ENCODE measurements around the gene SKAP2. TPM values are rescaled to one million over a fixed set of nuclear protein-coding genes. Genes with fewer than 3 reads are reported as not detected.

Gene SKAP2
- total RNA-seq, 4 donors from 2014 or later = 13.2 to 18.2 (median 15.0) TPM

- TF ChIP-seq CTCF (IDR thresholded peaks at IDR 0.05) (peak in 1 of 3 donors; percentile 37), POLR2A (IDR thresholded peaks at IDR 0.05) (no peak)
- intact Hi-C loops (cut with DNase I; ENCODE audit: low total_unique reads) = no loop called here
- no peak for DNase-seq (ENCODE audit: low spot score in 2 of 2)
- 41% methylated on average over 2 of the region's 2 CpGs for WGBS, 2 donors
- H3K4me3 ChIP-seq (ENCODE audit: low read depth, poor library complexity, severe bottlenecking) = no peak overlapping the region
Observed at GRCh38 chr7:26686448-26686981, 177.9 kb downstream of the SKAP2 start.

GRCh38 chr7:26685606-26686005 is 178.8 kb downstream of the SKAP2 start:
- TF ChIP-seq POLR2A (IDR thresholded peaks at IDR 0.05) (no peak), CTCF (IDR thresholded peaks at IDR 0.05) (no peak)
- no peak for DNase-seq (ENCODE audit: low spot score in 2 of 2)
- 38 to 55% methylated on average over 4 of the region's 4 CpGs for WGBS, 2 donors
- H3K4me3 ChIP-seq (ENCODE audit: low read depth, poor library complexity, severe bottlenecking) = no peak overlapping the region
- intact Hi-C loops (cut with DNase I; ENCODE audit: low total_unique reads) = no loop called here

GRCh38 chr7:26684447-26684846 is 179.9 kb downstream of the SKAP2 start:
- H3K4me3 ChIP-seq (ENCODE audit: low read depth, poor library complexity, severe bottlenecking) = no peak overlapping the region
- WGBS, 2 donors = 79 to 85% methylated on average over 3 of the region's 3 CpGs
- no peak for TF ChIP-seq POLR2A (IDR thresholded peaks at IDR 0.05)
- no peak for TF ChIP-seq CTCF (IDR thresholded peaks at IDR 0.05)
- DNase-seq (ENCODE audit: low spot score in 2 of 2) = no peak
- intact Hi-C loops (cut with DNase I; ENCODE audit: low total_unique reads) = no loop called here

GRCh38 chr7:26683277-26683676 is 181.1 kb downstream of the SKAP2 start:
- intact Hi-C loops (cut with DNase I; ENCODE audit: low total_unique reads) = no loop called here
- no peak for DNase-seq (ENCODE audit: low spot score in 2 of 2)
- H3K4me3 ChIP-seq (ENCODE audit: low read depth, poor library complexity, severe bottlenecking) = no peak overlapping the region
- TF ChIP-seq POLR2A (IDR thresholded peaks at IDR 0.05) (no peak), CTCF (IDR thresholded peaks at IDR 0.05) (no peak)
- 97 to 98% methylated on average over 1 of the region's 1 CpG for WGBS, 2 donors

- WGBS, 2 donors = 34 to 59% methylated on average over 3 of the region's 3 CpGs
- TF ChIP-seq CTCF (IDR thresholded peaks at IDR 0.05) (no peak), POLR2A (IDR thresholded peaks at IDR 0.05) (no peak)
- intact Hi-C loops (cut with DNase I; ENCODE audit: low total_unique reads) = no loop called here
- no peak overlapping the region for H3K4me3 ChIP-seq (ENCODE audit: low read depth, poor library complexity, severe bottlenecking)
- no peak for DNase-seq (ENCODE audit: low spot score in 2 of 2)
Observed at GRCh38 chr7:26681819-26682418, 182.5 kb downstream of the SKAP2 start.

- intact Hi-C loops (cut with DNase I; ENCODE audit: low total_unique reads) = no loop called here
- no peak for TF ChIP-seq CTCF (IDR thresholded peaks at IDR 0.05)
- TF ChIP-seq POLR2A (IDR thresholded peaks at IDR 0.05) = no peak
- DNase-seq (ENCODE audit: low spot score in 2 of 2) = no peak
- no peak overlapping the region for H3K4me3 ChIP-seq (ENCODE audit: low read depth, poor library complexity, severe bottlenecking)
- WGBS, 2 donors = 96 to 100% methylated on average over 1 of the region's 1 CpG
Observed at GRCh38 chr7:26680587-26680986, 183.8 kb downstream of the SKAP2 start.

All from lower leg skin (tissue), 4 donors.